HepG2 (cell line): Measurements from ENCODE around the gene LTB4R. TPM values are rescaled to one million over a fixed set of nuclear protein-coding genes. Genes with fewer than 3 reads are reported as not detected.

Experiments used
- AKAP8 ChIP-seq: sonication (generic); formaldehyde crosslinking; IDR thresholded peaks from 2 replicates; pipeline ENCODE4 v1.5.1; 2020; ENCODE audit warnings: mild to moderate bottlenecking, missing genetic modification reagents
- ATRX ChIP-seq: sonication (generic); formaldehyde crosslinking; IDR thresholded peaks from 2 replicates; pipeline ENCODE4 v1.4.0; 2020; ENCODE audit warnings: missing genetic modification reagents, borderline replicate concordance
- DMAP1 ChIP-seq: IDR thresholded peaks from 2 replicates; pipeline ENCODE4 v1.6.1; 2016
- ESRRA ChIP-seq: sonication (generic); formaldehyde crosslinking; IDR thresholded peaks from 2 replicates; pipeline ENCODE4 v1.5.1; 2020; ENCODE audit warnings: mild to moderate bottlenecking, low read depth, missing genetic modification reagents
- MED13 ChIP-seq: sonication (generic); formaldehyde crosslinking; IDR thresholded peaks from 2 replicates; pipeline ENCODE4 v1.5.0; 2020; ENCODE audit warnings: missing genetic modification reagents
- MXD3 ChIP-seq: IDR thresholded peaks from 2 replicates; pipeline ENCODE4 v1.6.1; 2016; ENCODE audit warnings: mild to moderate bottlenecking, missing biosample characterization, missing genetic modification reagents
- PBX2 ChIP-seq: IDR thresholded peaks from 2 replicates; pipeline ENCODE4 v1.6.1; 2016; ENCODE audit warnings: control low read depth
- PLRG1 ChIP-seq: fragments of 450-650 bp; conservative IDR thresholded peaks from 2 replicates; pipeline ENCODE4 v1.6.1; 2016
- POLR2AphosphoS5 ChIP-seq: IDR thresholded peaks from 2 replicates; pipeline ENCODE4 v1.6.1; 2012; ENCODE audit warnings: low read depth, low read length
- YEATS4 ChIP-seq: sonication (generic); formaldehyde crosslinking; IDR thresholded peaks from 2 replicates; pipeline ENCODE4 v1.4.0; 2020; ENCODE audit warnings: missing genetic modification reagents, borderline replicate concordance
- ZHX2 ChIP-seq, 2 experiments: sonication (generic) in 1 of 2; formaldehyde crosslinking in 1 of 2; IDR thresholded peaks; 2 replicates each; pipeline versions ENCODE4 v1.6.1 to v1.9.0; 2014 to 2022; ENCODE audit warnings: antibody characterized with exemption in 1 of 2, borderline replicate concordance in 1 of 2, inconsistent platforms in 1 of 2, low read depth in 1 of 2, missing genetic modification reagents in 1 of 2
- ZKSCAN5 ChIP-seq: sonication (generic); formaldehyde crosslinking; IDR thresholded peaks from 2 replicates; pipeline ENCODE4 v1.5.1; 2020; ENCODE audit warnings: mild to moderate bottlenecking, missing genetic modification reagents
- ZNF501 ChIP-seq: sonication (generic); formaldehyde crosslinking; IDR thresholded peaks from 2 replicates; pipeline ENCODE4 v1.5.1; 2020; ENCODE audit warnings: mild to moderate bottlenecking, moderate library complexity, missing genetic modification reagents
- ZNF605 ChIP-seq: sonication (generic); formaldehyde crosslinking; IDR thresholded peaks from 2 replicates; pipeline ENCODE4 v1.8.0; 2022; ENCODE audit warnings: mild to moderate bottlenecking, missing genetic modification reagents
- ZNF781 ChIP-seq: sonication (generic); formaldehyde crosslinking; IDR thresholded peaks from 2 replicates; pipeline ENCODE4 v1.5.1; 2020; ENCODE audit warnings: borderline replicate concordance, mild to moderate bottlenecking, missing genetic modification reagents; ENCODE audit errors: not compliant biosample characterization
- ZSCAN31 ChIP-seq: sonication (generic); formaldehyde crosslinking; IDR thresholded peaks from 2 replicates; pipeline ENCODE4 v1.5.0; 2020; ENCODE audit warnings: low read depth, mild to moderate bottlenecking, missing genetic modification reagents
- polyA plus RNA-seq, 8 experiments: library from polyadenylated mRNA; depleted of rRNA in 3 of 8; stranded (reverse) in 7 of 8; unstranded in 1 of 8; fragments of >200 nt; fragmentation: Illumina TruSeq in 4 of 8; extraction: Trizol in 4 of 8; gene quantifications; 2 replicates each; pipeline versions ENCODE4 v1.2.1 to v1.2.3, GENCODE V29; 2011 to 2016; ENCODE audit warnings: low read depth in 4 of 8, missing spikeins in 1 of 8, mixed read lengths in 1 of 8; ENCODE audit not compliant: insufficient read depth in 1 of 8
- total RNA-seq, 5 experiments: library from RNA; depleted of rRNA; stranded (reverse); fragments of >200 nt; fragmentation: Illumina TruSeq; extraction: Trizol; gene quantifications; 2 replicates each; pipeline ENCODE4 v1.2.3, GENCODE V29; 2016; ENCODE audit warnings: low read depth in 1 of 5
- TF ChIP-seq, protein P1 (sequence below): sonication (generic); formaldehyde crosslinking; IDR thresholded peaks from 2 replicates; pipeline ENCODE4 v1.4.0; 2020; ENCODE audit warnings: mild to moderate bottlenecking, missing genetic modification reagents, borderline replicate concordance
- TF ChIP-seq, protein P2 (sequence below): sonication (generic); formaldehyde crosslinking; conservative IDR thresholded peaks from 2 replicates; pipeline ENCODE4 v1.4.0; 2020; ENCODE audit warnings: missing genetic modification reagents

Gene LTB4R
- total and polyA plus RNA-seq, 2 of the 13 experiments (the other 11 are each of a cell fraction or from before 2014, with no cell fraction given), result 3.2 to 8.2 TPM

DNA sequence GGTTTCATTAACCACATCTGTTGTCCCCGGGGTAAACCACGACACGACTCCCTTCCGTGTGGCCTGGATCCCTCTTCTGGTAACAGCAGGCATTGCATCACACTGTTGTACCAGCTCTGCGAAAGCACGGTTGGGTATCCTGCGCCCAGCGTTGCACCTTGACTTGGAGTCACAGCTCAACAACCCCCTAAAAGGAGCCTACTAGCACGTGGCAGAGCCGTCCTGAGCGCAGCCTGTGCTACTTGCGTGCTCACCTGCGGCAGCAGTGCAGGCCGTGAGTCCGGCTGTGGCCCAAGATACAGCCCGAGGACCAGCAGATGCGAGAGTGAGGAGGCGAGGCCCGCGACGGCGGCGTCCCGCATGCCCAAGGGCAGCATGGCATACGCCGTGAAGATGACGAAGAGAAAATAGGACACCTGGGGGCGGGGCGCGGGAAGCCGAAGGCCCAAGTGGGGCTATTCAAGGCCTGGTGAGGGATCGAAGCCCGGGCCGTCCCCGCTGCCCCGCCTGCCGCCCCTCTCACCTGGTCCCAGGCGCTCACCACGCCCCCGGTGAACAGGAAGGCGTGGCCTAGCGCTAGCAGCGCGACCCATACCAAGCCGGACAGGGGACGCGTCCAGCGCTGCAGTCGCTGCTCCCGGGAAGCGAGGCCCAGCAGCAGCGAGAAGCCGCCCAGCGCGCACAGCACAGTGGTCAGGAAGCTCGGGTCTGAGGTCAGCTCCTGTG lies 21.1 kb downstream of the LTB4R start (continued):
- TF ChIP-seq, protein P1, sequence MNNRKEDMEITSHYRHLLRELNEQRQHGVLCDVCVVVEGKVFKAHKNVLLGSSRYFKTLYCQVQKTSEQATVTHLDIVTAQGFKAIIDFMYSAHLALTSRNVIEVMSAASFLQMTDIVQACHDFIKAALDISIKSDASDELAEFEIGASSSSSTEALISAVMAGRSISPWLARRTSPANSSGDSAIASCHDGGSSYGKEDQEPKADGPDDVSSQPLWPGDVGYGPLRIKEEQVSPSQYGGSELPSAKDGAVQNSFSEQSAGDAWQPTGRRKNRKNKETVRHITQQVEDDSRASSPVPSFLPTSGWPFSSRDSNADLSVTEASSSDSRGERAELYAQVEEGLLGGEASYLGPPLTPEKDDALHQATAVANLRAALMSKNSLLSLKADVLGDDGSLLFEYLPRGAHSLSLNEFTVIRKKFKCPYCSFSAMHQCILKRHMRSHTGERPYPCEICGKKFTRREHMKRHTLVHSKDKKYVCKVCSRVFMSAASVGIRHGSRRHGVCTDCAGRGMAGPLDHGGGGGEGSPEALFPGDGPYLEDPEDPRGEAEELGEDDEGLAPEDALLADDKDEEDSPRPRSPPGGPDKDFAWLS, result peak; percentile 95
- TF ChIP-seq ZNF781 (peak; percentile 95), ZNF605 (peak; percentile 94), POLR2AphosphoS5 (no peak), PBX2 (peak; percentile 25; the same call in 1 of the 2 replicates), MED13 (CRISPR knock-in tag) (no peak), ZSCAN31 (CRISPR knock-in tag) (peak; percentile 99), AKAP8 (CRISPR knock-in tag) (peak; percentile 81), ZKSCAN5 (no peak), MXD3 (CRISPR knock-in tag) (peak; percentile 98), DMAP1 (CRISPR knock-in tag) (peak; percentile 81), YEATS4 (no peak; the same call in 1 of the 2 replicates), ZNF501 (peak; percentile 98), ZHX2 (IDR thresholded peaks at IDR 0.05; ENCODE audit: low read depth) (peak; percentile 22; the same call in 1 of the 2 replicates), ZHX2 (CRISPR knock-in tag; IDR thresholded peaks at IDR 0.05; ENCODE audit: borderline replicate concordance) (no peak), PLRG1 (no peak), ATRX (CRISPR knock-in tag) (no peak), ESRRA (CRISPR knock-in tag) (peak; percentile 84)
- TF ChIP-seq, protein P2, sequence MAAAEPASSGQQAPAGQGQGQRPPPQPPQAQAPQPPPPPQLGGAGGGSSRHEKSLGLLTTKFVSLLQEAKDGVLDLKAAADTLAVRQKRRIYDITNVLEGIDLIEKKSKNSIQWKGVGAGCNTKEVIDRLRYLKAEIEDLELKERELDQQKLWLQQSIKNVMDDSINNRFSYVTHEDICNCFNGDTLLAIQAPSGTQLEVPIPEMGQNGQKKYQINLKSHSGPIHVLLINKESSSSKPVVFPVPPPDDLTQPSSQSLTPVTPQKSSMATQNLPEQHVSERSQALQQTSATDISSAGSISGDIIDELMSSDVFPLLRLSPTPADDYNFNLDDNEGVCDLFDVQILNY (CRISPR knock-in tag), result peak; percentile 39; the same call in 1 of the 2 replicates
